ENCODE results near the gene AHCYL2. TPM values are rescaled to one million over a fixed set of nuclear protein-coding genes. Genes with fewer than 3 reads are reported as not detected.
"Not testable (repeated sequence)": the region's sequence is repeated elsewhere in the genome, so short reads cannot be mapped to it uniquely, and the experiment has no call there.

The AHCYL2 gene
- total RNA-seq, 4 donors from 2014 or later, result 93.7 to 635 (median 551) TPM

GRCh38 chr7:129347330-129347729 lies 122.5 kb downstream of the AHCYL2 start:
- 71 to 74% methylated on average over 2 of the region's 2 CpGs for WGBS, 2 donors (ENCODE audit: low coverage in 1 of 2)
- no peak for DNase-seq
- intact Hi-C loops (cut with DNase I; ENCODE audit: low total_unique reads), result no loop called here
- Histone ChIP-seq H3K4me1 (peaks cover 0 to 47% (median 21%) of the 10 kb centered on the region in 4 donors), H3K27ac (no peak overlapping the region), H3K4me3 (no peak overlapping the region), H3K36me3 (no peaks in the 10 kb centered on the region), H3K9me3 (no peaks in the 10 kb centered on the region), H3K27me3 (no peaks in the 10 kb centered on the region)
- TF ChIP-seq EP300 (IDR thresholded peaks at IDR 0.05; ENCODE audit: low read depth), result no peak
- TF ChIP-seq CTCF (IDR thresholded peaks at IDR 0.05), result no peak
- no peak for TF ChIP-seq POLR2A (IDR thresholded peaks at IDR 0.05)
- no peak for TF ChIP-seq POLR2AphosphoS5 (IDR thresholded peaks at IDR 0.05)
- in situ Hi-C loops (cut with MboI; ENCODE audit: low pct_ligation_motif_present in 1 of 4, low pct_unique_long_range_greater_than_20kb in 1 of 4, low sequenced_read_pairs in 3 of 4), result no loop called here

GRCh38 chr7:129348023-129348740 lies 123.4 kb downstream of the AHCYL2 start:
- WGBS, 2 donors (ENCODE audit: low coverage in 1 of 2), result 51 to 62% methylated on average over 2 of the region's 2 CpGs
- in situ Hi-C loops (cut with MboI; ENCODE audit: low pct_ligation_motif_present in 1 of 4, low pct_unique_long_range_greater_than_20kb in 1 of 4, low sequenced_read_pairs in 3 of 4), result no loop called here
- intact Hi-C loops (cut with DNase I; ENCODE audit: low total_unique reads), result no loop called here
- H3K4me1 ChIP-seq, result peaks cover 0 to 40% (median 17%) of the 10 kb centered on the region in 4 donors
- peak overlapping the region; percentile 28 to 63 (median 57) for H3K27ac ChIP-seq
- H3K9me3 ChIP-seq, result no peaks in the 10 kb centered on the region
- H3K4me3 ChIP-seq, result no peak overlapping the region
- H3K27me3 ChIP-seq, result no peaks in the 10 kb centered on the region
- TF ChIP-seq POLR2AphosphoS5 (IDR thresholded peaks at IDR 0.05) (no peak), CTCF (IDR thresholded peaks at IDR 0.05) (no peak), POLR2A (IDR thresholded peaks at IDR 0.05) (no peak), EP300 (IDR thresholded peaks at IDR 0.05; ENCODE audit: low read depth) (no peak)
- DNase-seq, result no peak
- H3K36me3 ChIP-seq, result no peaks in the 10 kb centered on the region

DNA sequence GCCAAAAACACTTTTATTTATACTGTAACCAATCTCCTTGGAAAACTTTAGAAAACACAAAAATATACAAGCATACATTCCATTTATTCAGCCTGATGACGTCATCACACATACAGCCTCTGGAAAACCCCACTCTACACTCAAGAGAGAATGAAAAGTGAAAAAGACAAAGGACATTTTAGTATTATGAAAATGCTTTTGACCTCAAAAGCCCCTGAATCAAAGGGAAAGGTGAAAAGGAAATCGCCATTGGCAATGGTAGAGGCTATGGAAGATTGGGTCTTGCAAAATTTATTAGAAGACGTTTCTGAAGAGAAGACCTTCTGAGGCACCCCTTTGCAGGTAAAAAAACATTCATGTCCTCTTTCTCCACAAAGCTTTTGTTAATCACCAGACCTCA lies 126.5 kb downstream of the AHCYL2 start:
- H3K4me3 ChIP-seq, result no peak overlapping the region
- 73 to 91% methylated on average over 3 of the region's 3 CpGs for WGBS, 2 donors (ENCODE audit: low coverage in 1 of 2)

GRCh38 chr7:129353104-129353503 lies 128.3 kb downstream of the AHCYL2 start:
- H3K9me3 ChIP-seq; DNase-seq; H3K36me3 ChIP-seq; intact Hi-C loops (cut with DNase I; ENCODE audit: low total_unique reads); H3K27me3 ChIP-seq; H3K27ac ChIP-seq; H3K4me3 ChIP-seq: not testable (repeated sequence)
- 92 to 95% methylated on average over 4 to 5 of the region's 5 CpGs for WGBS, 2 donors (ENCODE audit: low coverage in 1 of 2)
- in situ Hi-C loops (cut with MboI; ENCODE audit: low pct_ligation_motif_present in 1 of 4, low pct_unique_long_range_greater_than_20kb in 1 of 4, low sequenced_read_pairs in 3 of 4), result loop anchor here in 2 of 4 donors (25.0 kb wide), 2 partner anchors 109 to 284 kb away; no protein-coding TSS in a partner anchor
- H3K4me1 ChIP-seq, result peaks cover 0 to 13% (median 6%) of the 10 kb centered on the region in 4 donors

More for the DNA sequence above, 126.5 kb downstream of the AHCYL2 start:
- DNase-seq, result no peak
- H3K36me3 ChIP-seq, result no peaks in the 10 kb centered on the region
- no peak overlapping the region for H3K27ac ChIP-seq
- no peaks in the 10 kb centered on the region for H3K27me3 ChIP-seq
- TF ChIP-seq POLR2A (IDR thresholded peaks at IDR 0.05), result no peak
- no peak for TF ChIP-seq EP300 (IDR thresholded peaks at IDR 0.05; ENCODE audit: low read depth)
- no peak for TF ChIP-seq POLR2AphosphoS5 (IDR thresholded peaks at IDR 0.05)
- TF ChIP-seq CTCF (IDR thresholded peaks at IDR 0.05), result no peak
- no peaks in the 10 kb centered on the region for H3K9me3 ChIP-seq
- intact Hi-C loops (cut with DNase I; ENCODE audit: low total_unique reads), result no loop called here
- in situ Hi-C loops (cut with MboI; ENCODE audit: low pct_ligation_motif_present in 1 of 4, low pct_unique_long_range_greater_than_20kb in 1 of 4, low sequenced_read_pairs in 3 of 4), result loop anchor here in 2 of 4 donors (25.0 kb wide), 2 partner anchors 111 to 286 kb away; no protein-coding TSS in a partner anchor
- H3K4me1 ChIP-seq, result peaks cover 0 to 21% (median 10%) of the 10 kb centered on the region in 4 donors
